Activated CD8-positive, alpha-beta T cell treated with anti-CD3 and anti-CD28 coated beads for 36 hours (primary cell): ENCODE results near the gene FBXL20. TPM values are rescaled to one million over a fixed set of nuclear protein-coding genes. Genes with fewer than 3 reads are reported as not detected.

Experiments
- ATAC-seq: fragments of 200-7000 bp; cut with Tn5 transposase; one replicate; pipeline ENCODE4 v1.10.0; 2021; ENCODE audit warnings: mild to moderate bottlenecking, moderate library complexity
- CTCF ChIA-PET: fragments of 350-600 bp; sonication (Branson Sonifier 250); formaldehyde crosslinking; loops from one replicate; lab custom pipeline; 2021; ENCODE audit warnings: antibody characterized with exemption; lab: Charles Lee
- POLR2A ChIA-PET: fragments of 350-600 bp; sonication (Branson Sonifier 250); formaldehyde crosslinking; loops from one replicate; lab custom pipeline; 2021; ENCODE audit warnings: antibody characterized with exemption; lab: Charles Lee
- DNase-seq: peaks from one replicate; pipeline ENCODE4 v3.0.0-alpha.2; 2020
- H3K27ac Mint-ChIP-seq: one replicate; pipeline ENCODE4 v1.8.0; 2021; ENCODE audit warnings: mild to moderate bottlenecking, mixed read lengths
- H3K27me3 Mint-ChIP-seq: one replicate; pipeline ENCODE4 v1.8.0; 2021; ENCODE audit warnings: mixed read lengths
- H3K36me3 Mint-ChIP-seq: one replicate; pipeline ENCODE4 v1.8.0; 2021; ENCODE audit warnings: low read depth, mixed read lengths
- H3K4me1 Mint-ChIP-seq: one replicate; pipeline ENCODE4 v1.8.0; 2021; ENCODE audit warnings: low read depth, mixed read lengths
- H3K4me3 Mint-ChIP-seq: one replicate; pipeline ENCODE4 v1.8.0; 2021; ENCODE audit warnings: mild to moderate bottlenecking, moderate library complexity, mixed read lengths
- H3K9me3 Mint-ChIP-seq: one replicate; pipeline ENCODE4 v1.8.0; 2021; ENCODE audit warnings: mixed read lengths
- CTCF ChIP-seq: fragments of 200-600 bp; IDR thresholded peaks from one replicate; pipeline ENCODE4 v1.8.0; 2022; ENCODE audit warnings: antibody characterized with exemption, mild to moderate bottlenecking
- intact Hi-C: fragments of 100-400 bp; cut with micrococcal nuclease; formaldehyde crosslinking; loops from one replicate; pipeline ENCODE4 v1.10.0; 2022
- total RNA-seq, 2 experiments: library from RNA; stranded (reverse); gene quantifications; one replicate each; pipeline ENCODE4 v1.2.3, GENCODE V29; 2021

The FBXL20 gene
- total RNA-seq, 2 experiments from 2014 or later, result 17.7 to 19.1 TPM

GRCh38 chr17:39221572-39221971 lies 179.9 kb downstream of the FBXL20 start:
- Mint-ChIP-seq H3K27me3 (peaks cover 22% of the 10 kb centered on the region), H3K27ac (no peak overlapping the region), H3K36me3 (no peaks in the 10 kb centered on the region), H3K4me1 (peaks cover 7% of the 10 kb centered on the region), H3K4me3 (no peak overlapping the region), H3K9me3 (no peaks in the 10 kb centered on the region)
- CTCF ChIA-PET, result interaction anchor here (0.9 to 27.4 kb wide), 4 partner anchors 13 to 57 kb away, joined by 3 to 516 read pairs (median 3); no protein-coding TSS in a partner anchor
- POLR2A ChIA-PET, result interaction anchor here (1.0 to 1.2 kb wide), 2 partner anchors 11 to 22 kb away, joined by 4 read pairs; partner anchors contain the start of gene RPL19
- no peak for TF ChIP-seq CTCF
- intact Hi-C loops, result no loop called here
- ATAC-seq, result no peak
- no peak for DNase-seq

- intact Hi-C loops, result no loop called here
- no peaks in the 10 kb centered on the region for H3K36me3 Mint-ChIP-seq
- no peak overlapping the region for H3K4me3 Mint-ChIP-seq
- peaks cover under 1% of the 10 kb centered on the region for H3K4me1 Mint-ChIP-seq
- H3K27me3 Mint-ChIP-seq, result peaks cover 14% of the 10 kb centered on the region
- ChIA-PET POLR2A (interaction anchor here (2.0 kb wide), 1 partner anchor 20 kb away, joined by 7 read pairs; the partner anchor contains the start of gene RPL19), CTCF (interaction anchor here (0.8 to 27.4 kb wide), 4 partner anchors 11 to 66 kb away, joined by 3 to 516 read pairs (median 3); no protein-coding TSS in a partner anchor)
- no peak for TF ChIP-seq CTCF
- H3K27ac Mint-ChIP-seq, result no peak overlapping the region
- no peaks in the 10 kb centered on the region for H3K9me3 Mint-ChIP-seq
- ATAC-seq, result no peak
- DNase-seq, result no peak
Measured at GRCh38 chr17:39219647-39220154, 181.7 kb downstream of the FBXL20 start.

GRCh38 chr17:39218906-39219305 lies 182.5 kb downstream of the FBXL20 start:
- H3K4me1 Mint-ChIP-seq, result no peaks in the 10 kb centered on the region
- H3K36me3 Mint-ChIP-seq, result no peaks in the 10 kb centered on the region
- intact Hi-C loops, result no loop called here
- ChIA-PET POLR2A (interaction anchor here (1.3 to 2.0 kb wide), 2 partner anchors 10 to 19 kb away, joined by 4 to 7 read pairs; partner anchors contain the start of gene RPL19), CTCF (interaction anchor here (0.5 to 27.4 kb wide), 6 partner anchors 10 to 65 kb away, joined by 3 to 516 read pairs (median 3); no protein-coding TSS in a partner anchor)
- H3K27me3 Mint-ChIP-seq, result peaks cover 8% of the 10 kb centered on the region
- no peaks in the 10 kb centered on the region for H3K9me3 Mint-ChIP-seq
- no peak overlapping the region for H3K27ac Mint-ChIP-seq
- no peak overlapping the region for H3K4me3 Mint-ChIP-seq
- no peak for ATAC-seq
- no peak for TF ChIP-seq CTCF
- no peak for DNase-seq

- TF ChIP-seq CTCF, result no peak
- Mint-ChIP-seq H3K27me3 (peaks cover 5% of the 10 kb centered on the region), H3K9me3 (no peaks in the 10 kb centered on the region), H3K4me1 (peaks cover 1% of the 10 kb centered on the region), H3K4me3 (no peak overlapping the region), H3K27ac (no peak overlapping the region), H3K36me3 (no peaks in the 10 kb centered on the region)
- ATAC-seq (no peak), DNase-seq (no peak)
- intact Hi-C loops, result no loop called here
- POLR2A ChIA-PET, result interaction anchor here (0.7 to 2.0 kb wide), 3 partner anchors 9 to 206 kb away, joined by 3 to 7 read pairs (median 4); partner anchors contain the start of gene RPL19
- CTCF ChIA-PET, result interaction anchor here (1.1 to 27.4 kb wide), 5 partner anchors 11 to 42 kb away, joined by 3 to 516 read pairs (median 5); no protein-coding TSS in a partner anchor
Measured at GRCh38 chr17:39217734-39218369, 183.6 kb downstream of the FBXL20 start.
